Erythroblast (primary cell): ENCODE data around the gene DUOX1.
"Not testable (repeated sequence)": the region's sequence is repeated elsewhere in the genome, so short reads cannot be mapped to it uniquely, and the experiment has no call there.

Experiments
- DNase-seq, 2 experiments: peaks; one replicate each; lab custom pipeline; 2025; lab: John Stamatoyannopoulos, UW
- GATA1 ChIP-seq: IDR thresholded peaks from 2 replicates; pipeline ENCODE4 v1.6.1; 2011; ENCODE audit warnings: low read depth, mild to moderate bottlenecking, control low read depth, low read length, moderate library complexity
- POLR2A ChIP-seq: IDR thresholded peaks from 2 replicates; pipeline ENCODE4 v1.6.1; 2011; ENCODE audit warnings: mild to moderate bottlenecking, low read length

Gene DUOX1

GRCh38 chr15:45097466-45097865, 32.3 kb upstream of the DUOX1 start:
- DNase-seq: no peak
- no peak for TF ChIP-seq GATA1
- no peak for TF ChIP-seq POLR2A

- DNase-seq: no peak
- TF ChIP-seq POLR2A (no peak), GATA1 (no peak)
Measured at GRCh38 chr15:45099549-45100165, 30.1 kb upstream of the DUOX1 start.

DNA sequence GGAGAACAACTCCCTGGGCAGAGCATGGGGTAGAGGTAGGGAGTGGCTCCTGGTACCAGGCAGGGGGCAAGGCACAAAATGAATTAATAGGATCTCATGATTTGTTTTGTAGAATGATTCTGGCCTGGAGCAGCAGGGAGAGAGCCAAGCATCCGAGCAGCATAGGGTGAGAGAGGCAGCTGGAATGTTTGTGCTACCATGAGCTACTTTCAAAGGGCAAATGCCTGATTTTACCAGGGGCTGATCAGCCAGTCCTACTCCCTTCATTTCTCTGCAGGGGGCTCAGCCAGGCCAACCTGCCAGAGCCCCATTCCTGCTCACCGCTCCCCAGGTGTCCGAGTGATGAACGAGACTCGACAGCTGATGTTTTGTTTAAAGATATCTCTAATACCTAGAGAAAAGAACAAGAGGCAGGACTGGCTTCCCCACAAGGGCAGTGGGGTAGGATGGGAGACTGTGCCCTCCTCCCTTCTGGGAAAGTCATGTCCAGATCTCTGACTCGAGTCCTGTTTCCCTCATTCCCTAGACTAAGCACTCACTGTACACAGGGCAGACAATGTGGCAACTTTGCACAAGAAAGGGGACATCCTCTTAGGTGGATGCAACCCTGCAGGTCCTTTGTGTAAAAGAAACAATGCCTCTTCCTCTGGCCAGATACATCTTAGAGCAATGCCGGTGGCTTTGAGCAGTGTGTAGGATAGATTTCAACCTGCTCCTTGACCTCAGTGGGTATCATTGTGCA, 28.7 kb upstream of the DUOX1 start:
- no peak for TF ChIP-seq POLR2A
- TF ChIP-seq GATA1: no peak
- no peak for DNase-seq

DNA sequence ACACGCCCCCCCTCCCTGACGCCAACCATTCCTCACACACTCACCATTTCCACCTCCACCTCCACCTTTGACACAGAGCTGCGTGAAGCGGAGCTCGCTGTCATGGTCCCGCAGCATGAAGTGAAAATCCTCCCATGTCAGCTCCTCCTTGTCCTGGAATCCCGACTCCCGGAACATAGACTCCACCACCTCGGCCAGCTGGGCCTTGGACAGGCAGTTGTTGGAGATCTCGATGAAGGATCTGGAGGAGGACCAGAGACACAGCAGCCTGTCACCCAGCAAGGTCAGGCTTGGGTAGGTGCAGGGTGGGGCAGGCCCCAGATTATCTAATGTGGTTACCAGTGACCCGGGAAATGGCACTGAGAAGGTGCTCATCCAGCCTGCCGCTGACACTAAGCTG, 28.0 kb upstream of the DUOX1 start:
- no peak for TF ChIP-seq GATA1
- TF ChIP-seq POLR2A: no peak
- DNase-seq: no peak

DNA sequence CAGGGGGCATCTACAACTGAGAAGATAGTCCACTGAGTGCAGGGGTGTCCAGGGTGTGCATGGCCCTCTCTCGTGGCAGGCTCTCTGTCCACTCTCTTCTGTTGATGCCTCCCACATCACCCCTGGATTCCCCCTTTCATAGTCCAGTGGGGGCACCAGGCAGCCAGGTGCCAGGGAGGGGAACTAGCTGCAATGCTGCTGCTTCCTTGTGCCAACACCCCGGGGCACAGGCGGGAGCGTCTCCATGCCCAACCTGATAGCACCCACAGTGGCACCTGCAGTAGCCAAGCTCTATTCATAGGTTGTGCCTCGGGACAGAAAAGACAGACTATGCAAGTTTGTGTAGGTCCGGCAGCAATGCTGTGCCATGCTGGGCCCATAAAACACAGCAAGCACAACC, 27.6 kb upstream of the DUOX1 start:
- DNase-seq: no peak
- TF ChIP-seq GATA1: no peak
- TF ChIP-seq POLR2A: no peak

- DNase-seq: not testable (repeated sequence)
Measured at GRCh38 chr15:45104170-45104569, 25.6 kb upstream of the DUOX1 start.

DNA sequence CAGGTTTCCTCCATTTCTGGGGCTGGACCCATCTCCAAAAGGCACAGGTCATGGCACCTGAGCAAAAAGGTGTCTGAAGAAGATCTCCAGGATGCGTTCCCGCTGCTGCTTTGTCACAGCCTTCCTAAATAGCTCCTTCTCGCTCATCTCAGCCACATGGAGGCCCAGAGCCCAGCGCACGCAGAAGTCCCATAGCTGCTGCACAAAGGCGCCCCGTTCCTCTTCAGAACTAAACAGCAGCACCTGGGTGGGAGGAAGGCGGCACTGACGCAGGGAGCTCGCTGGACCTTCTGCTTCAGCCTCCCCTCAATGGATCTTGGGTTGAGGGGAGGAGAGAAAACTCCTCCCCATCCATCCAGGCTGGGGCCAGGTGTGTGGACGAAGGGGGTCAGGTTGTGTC, 24.2 kb upstream of the DUOX1 start:
- TF ChIP-seq POLR2A (no peak), GATA1 (no peak)
- DNase-seq: no peak

DNA sequence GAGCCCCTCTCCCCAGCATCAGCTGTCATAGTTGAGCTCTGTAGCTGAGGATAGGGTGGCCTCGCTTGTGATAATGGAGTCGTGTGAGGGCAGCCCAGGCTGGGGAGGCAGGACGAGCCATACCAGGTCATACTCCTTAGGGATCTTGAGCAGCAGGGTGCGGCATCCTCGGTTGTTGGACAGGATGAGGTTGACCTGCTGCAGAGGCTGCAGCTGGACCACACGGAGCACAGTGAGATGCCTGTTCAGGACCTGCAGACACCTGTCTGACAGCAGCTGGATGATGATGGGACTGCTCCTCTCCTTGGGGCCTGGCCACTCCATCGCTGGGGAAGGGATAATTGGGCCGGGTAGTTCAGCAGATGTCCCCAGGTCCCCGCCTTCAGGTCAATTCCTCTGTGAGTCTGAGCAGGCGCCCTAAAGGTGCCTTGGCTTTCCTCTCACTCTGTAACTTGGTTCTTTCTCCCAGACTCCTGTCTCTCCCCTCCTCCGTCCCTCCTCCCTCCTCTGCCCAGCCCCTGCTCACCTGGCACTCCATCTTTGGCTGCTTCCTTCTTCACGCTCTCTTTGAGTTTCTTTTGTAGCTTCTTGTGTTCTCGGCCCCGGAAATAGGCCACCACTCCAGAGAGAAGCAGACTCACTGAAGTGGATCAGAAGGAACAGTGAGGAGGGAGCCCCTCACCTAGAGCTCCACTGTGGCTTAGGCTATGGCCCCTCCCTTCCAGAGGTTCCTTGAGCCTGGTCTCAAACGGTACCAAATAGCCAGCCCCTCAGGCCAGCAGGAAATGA, 23.6 kb upstream of the DUOX1 start:
- no peak for DNase-seq
- TF ChIP-seq GATA1: no peak
- no peak for TF ChIP-seq POLR2A

DNA sequence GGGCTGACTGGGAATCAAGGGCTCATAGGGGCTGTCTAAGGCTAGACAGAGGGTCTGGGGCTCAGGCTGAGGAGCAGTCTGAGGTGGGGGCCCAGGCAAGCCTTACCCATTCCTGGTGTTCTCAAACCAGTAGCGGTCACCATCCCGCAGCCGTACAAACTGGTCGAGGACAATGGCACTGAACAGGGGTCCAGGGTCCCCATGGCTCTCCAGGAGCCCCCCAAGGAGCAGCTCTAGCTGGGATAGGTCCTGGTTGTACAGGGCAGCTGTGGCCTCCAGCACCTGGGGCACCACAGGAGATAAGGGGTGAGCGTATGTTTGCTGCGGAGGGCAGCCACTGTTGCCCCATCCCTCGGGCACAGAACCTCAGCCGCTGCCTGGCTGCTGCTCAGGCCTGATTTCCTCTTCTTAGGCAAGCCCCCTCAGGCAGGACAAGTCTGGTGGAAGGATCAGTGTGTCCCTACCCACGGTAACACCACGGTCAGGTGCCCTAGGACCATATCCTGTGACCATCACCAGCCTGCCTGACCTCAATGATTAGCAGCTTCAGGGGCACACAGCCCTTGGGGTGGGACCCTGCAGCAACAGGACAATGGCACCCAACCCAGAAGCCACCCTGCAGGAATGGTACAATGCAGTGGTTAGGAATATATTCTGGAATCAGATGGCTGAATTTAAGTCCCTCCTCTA, 21.7 kb upstream of the DUOX1 start:
- no peak for DNase-seq
- TF ChIP-seq GATA1: no peak
- no peak for TF ChIP-seq POLR2A

- DNase-seq: no peak
- no peak for TF ChIP-seq GATA1
- no peak for TF ChIP-seq POLR2A
Measured at GRCh38 chr15:45110256-45110820, 19.5 kb upstream of the DUOX1 start.

DNA sequence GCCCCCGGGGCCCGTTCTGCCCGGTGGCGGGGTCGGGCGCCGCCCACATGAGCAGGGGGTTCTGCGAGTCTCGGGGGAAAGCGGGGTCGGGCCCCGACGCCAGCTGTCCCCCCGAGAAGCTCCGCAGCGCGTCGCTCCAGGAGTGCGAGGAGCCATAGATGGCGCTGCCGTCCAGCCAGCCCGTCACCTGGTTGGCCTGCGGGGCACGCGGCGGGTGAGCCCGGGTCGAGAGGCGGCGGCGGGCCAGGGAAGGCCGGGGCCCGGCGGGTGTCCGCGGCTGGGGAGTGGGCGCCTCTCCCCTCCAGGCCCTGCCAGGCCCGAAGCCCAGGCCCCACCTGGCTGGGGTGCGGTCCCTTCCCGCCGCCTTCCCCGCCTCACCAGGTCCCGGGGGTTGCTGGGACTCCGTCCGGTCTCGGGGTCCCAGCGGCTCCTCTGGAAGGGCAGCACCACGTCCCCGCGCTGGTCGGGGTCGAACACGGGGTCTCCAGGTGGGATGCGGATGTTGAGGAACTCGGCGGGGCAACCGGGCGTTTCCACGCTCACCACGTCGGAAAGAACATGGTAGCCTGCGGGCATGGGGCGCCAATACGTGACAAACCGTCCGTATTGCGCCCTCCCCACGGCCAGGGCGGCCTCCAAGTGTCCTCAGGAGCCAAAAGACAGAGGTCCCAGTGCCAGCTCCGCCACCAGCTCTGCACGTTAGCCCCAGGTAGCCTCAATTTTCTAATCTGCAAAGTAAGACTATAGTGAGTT, 18.2 kb upstream of the DUOX1 start:
- no peak for TF ChIP-seq GATA1
- no peak for TF ChIP-seq POLR2A

DNA sequence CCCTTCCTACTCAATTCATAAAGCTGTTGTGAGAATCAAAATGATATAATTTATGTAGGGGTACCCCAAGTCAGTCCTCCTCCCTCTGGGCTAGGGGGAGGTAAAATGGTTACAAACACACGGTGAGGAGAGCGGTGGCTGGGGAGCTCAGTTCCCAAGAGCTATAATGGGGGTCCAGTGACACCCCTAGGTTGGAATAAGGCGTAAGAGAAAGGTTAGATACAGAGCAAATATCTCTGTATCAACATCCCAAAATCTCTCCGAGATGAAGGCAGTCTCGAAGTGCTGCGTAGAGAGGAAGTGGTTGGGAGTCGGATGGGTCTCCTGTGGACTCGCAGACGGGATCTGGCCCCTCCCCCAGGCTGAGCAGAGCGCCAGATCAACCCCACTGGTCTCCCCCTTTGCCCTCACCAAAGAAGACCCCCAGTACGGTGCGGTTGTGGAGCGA, 17.6 kb upstream of the DUOX1 start:
- TF ChIP-seq GATA1 (no peak), POLR2A (no peak)
- DNase-seq: no peak

More for the DNA sequence above, 18.2 kb upstream of the DUOX1 start:
- no peak for DNase-seq
